Activated CD4-positive, alpha-beta T cell treated with anti-CD3 and anti-CD28 coated beads for 48 hours (primary cell): ENCODE data around the gene DEFB116.
"Not testable (repeated sequence)": the region's sequence is repeated elsewhere in the genome, so short reads cannot be mapped to it uniquely, and the experiment has no call there.

ENCODE experiments used
- DNase-seq: peaks from one replicate; pipeline ENCODE4 v3.0.0-alpha.2; 2020

Gene DEFB116

GRCh38 chr20:31308535-31309162, at the start of gene DEFB116:
Gene DEFB116, minus strand, starts transcription at chr20:31308585. Its CDS starts 0 bp downstream, at chr20:31308585.
- no peak for DNase-seq

GRCh38 chr20:31355981-31356380, 47.6 kb upstream of the DEFB116 start:
- no peak for DNase-seq

GRCh38 chr20:31341470-31341869, 33.1 kb upstream of the DEFB116 start:
- no peak for DNase-seq

- DNase-seq = no peak
Measured at GRCh38 chr20:31330893-31331292, 22.5 kb upstream of the DEFB116 start.

- no peak for DNase-seq
Measured at GRCh38 chr20:31322504-31322903, 14.1 kb upstream of the DEFB116 start.

GRCh38 chr20:31284964-31285363, 23.4 kb downstream of the DEFB116 start:
- DNase-seq = not testable (repeated sequence)

- DNase-seq = no peak
Measured at GRCh38 chr20:31278178-31278577, 30.2 kb downstream of the DEFB116 start.

GRCh38 chr20:31274441-31274840, 33.9 kb downstream of the DEFB116 start:
- DNase-seq = no peak

GRCh38 chr20:31260326-31260932, 48.0 kb downstream of the DEFB116 start:
- no peak for DNase-seq

- DNase-seq = no peak
Measured at GRCh38 chr20:31257364-31257763, 51.0 kb downstream of the DEFB116 start, which contains the start of gene DEFB115. Gene DEFB115, plus strand, starts transcription at chr20:31257664. Its CDS starts 0 bp downstream, at chr20:31257664.

- no peak for DNase-seq
Measured at GRCh38 chr20:31256959-31257358, 51.4 kb downstream of the DEFB116 start.
